Right cardiac atrium (tissue), 5 donors: Measurements from ENCODE around the gene MAPKBP1. TPM values are rescaled to one million over a fixed set of nuclear protein-coding genes. Genes with fewer than 3 reads are reported as not detected.

Experiments
- ATAC-seq, 2 donors: fragments of 200-7000 bp; cut with Tn5 transposase; one replicate each; pipeline versions ENCODE4 v1.8.0 to v1.9.1; 2020; ENCODE audit warnings: moderate library complexity in 2 of 2, mild to moderate bottlenecking in 1 of 2
- DNase-seq, 3 donors: peaks; one replicate each; pipeline ENCODE4 v3.0.0-alpha.2; 2020
- H3K27ac ChIP-seq: one replicate; pipeline ENCODE4 v1.5.1; 2013; ENCODE audit warnings: mild to moderate bottlenecking, low read length, control low read depth, moderate library complexity
- H3K27me3 ChIP-seq: one replicate; pipeline ENCODE4 v1.6.1; 2013; ENCODE audit not compliant: control insufficient read depth, insufficient read depth
- H3K4me1 ChIP-seq: one replicate; pipeline ENCODE4 v1.6.1; 2013; ENCODE audit warnings: low read length; ENCODE audit not compliant: control insufficient read depth, insufficient read depth
- H3K4me3 ChIP-seq: one replicate; pipeline ENCODE4 v1.5.1; 2013; ENCODE audit warnings: low read length, control low read depth
- H3K9me3 ChIP-seq: one replicate; pipeline ENCODE4 v1.6.1; 2013; ENCODE audit warnings: low read length; ENCODE audit not compliant: control insufficient read depth
- WGBS: extraction: QIAGEN DNeasy Blood & Tissue Kit; methylation state at CpG from one replicate; pipeline ENCODE4 v1.1.7; 2013; 5-methylcytosine and 5-hydroxymethylcytosine counted together
- intact Hi-C, 4 donors: fragments of 100-400 bp; cut with DNase I; formaldehyde crosslinking; loops; one replicate each; pipeline versions ENCODE4 v1.11.0 to v1.14.0; 2022 to 2023
- microRNA-seq, 2 donors: library from miRNA; unstranded; fragments of <30 nt; microRNA quantifications; one replicate each; pipeline ENCODE4 v1.2.0, GENCODE V29; 2020 to 2021
- polyA plus RNA-seq: library from polyadenylated mRNA; stranded (reverse); fragments of 200-250 nt; gene quantifications from one replicate; pipeline ENCODE4 v1.2.3, GENCODE V29; 2013
- total RNA-seq, 4 donors: library from RNA; stranded (reverse); fragmentation: NEBNext Ultra II Directional; extraction: Animal tissue kit (Norgen Biotek cat#: 25700); gene quantifications; one replicate each; pipeline ENCODE4 v1.2.1, GENCODE V29; 2021
- donor health status: healthy with polysubstance abuse.
- donor health status: DM: no; HTN: yes; CAD: no.
- donor health status: DM: no; HTN: no; CAD: no.
- donor health status: DM: no; HTN: yes; CAD: no; lungs with severe emphysema.
- donor health status: DM: yes; HTN: yes; CAD: no.

MAPKBP1 gene
- total and polyA plus RNA-seq, 5 donors = 11.2 to 20.4 (median 19.2) TPM

DNA sequence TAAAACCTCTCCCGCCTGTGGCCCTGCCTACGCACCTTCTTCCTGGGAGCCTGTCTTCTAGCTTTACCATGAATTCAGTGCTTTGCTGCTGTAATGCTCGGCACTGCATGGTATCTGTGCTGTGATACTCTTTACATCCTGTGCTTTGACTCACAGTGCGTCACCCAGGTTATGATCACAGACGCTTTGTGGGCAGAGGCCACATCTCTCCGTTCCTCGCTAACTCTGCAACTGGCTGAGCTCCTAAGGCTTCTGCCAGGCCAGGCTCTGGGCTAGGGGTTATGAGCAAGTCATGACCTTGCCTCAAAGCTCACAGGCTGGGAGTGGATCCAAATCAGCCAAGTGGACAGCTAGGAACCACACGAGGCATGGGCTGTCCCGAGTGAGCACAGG lies 96.4 kb downstream of the MAPKBP1 start:
- Histone ChIP-seq H3K9me3 (no peaks in the 10 kb centered on the region), H3K4me3 (no peak overlapping the region), H3K27ac (no peak overlapping the region), H3K27me3 (no peaks in the 10 kb centered on the region), H3K4me1 (no peaks in the 10 kb centered on the region)
- WGBS = 72% methylated on average over 9 of the region's 9 CpGs
- intact Hi-C loops = no loop called here
- no peak for ATAC-seq
- DNase-seq = no peak

DNA sequence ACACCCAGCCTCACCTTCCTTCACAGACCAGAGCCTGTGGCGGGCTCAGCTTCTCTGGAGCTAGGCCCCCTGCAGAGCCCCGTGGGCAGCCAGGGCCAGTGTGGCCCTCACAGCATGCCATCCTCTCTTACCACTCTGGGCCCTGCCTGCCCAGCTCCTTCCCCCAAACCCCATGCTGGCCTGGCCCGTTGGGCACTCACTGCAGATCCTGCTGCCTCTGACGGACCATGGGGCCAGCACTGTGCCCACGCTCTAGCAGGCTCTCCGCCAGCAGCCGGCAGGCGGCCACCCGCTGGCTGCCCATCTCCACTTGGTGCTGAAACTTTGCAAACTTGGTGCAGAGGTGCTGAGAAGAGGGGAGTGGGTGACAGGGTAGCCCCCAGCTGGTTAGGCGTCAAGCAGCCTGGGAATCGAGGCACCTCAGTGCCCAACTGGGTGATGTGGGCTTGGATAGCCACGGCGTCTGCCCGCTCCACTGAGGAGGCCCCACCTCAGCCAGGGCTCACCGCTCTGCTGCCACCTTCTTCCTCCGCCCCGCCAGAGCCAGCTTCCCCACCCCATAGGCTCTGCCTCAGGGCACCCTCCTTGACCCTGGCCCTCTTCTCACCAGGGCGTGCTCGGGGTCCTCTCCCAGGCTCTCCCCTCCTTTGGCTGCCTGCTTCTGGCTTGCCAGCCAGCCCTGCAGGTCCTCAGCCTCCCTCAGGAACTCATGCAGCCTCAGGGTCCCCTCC lies 97.1 kb downstream of the MAPKBP1 start:
- H3K9me3 ChIP-seq = no peaks in the 10 kb centered on the region
- no peaks in the 10 kb centered on the region for H3K27me3 ChIP-seq
- ATAC-seq (no peak), DNase-seq (no peak)
- no peaks in the 10 kb centered on the region for H3K4me1 ChIP-seq
- H3K27ac ChIP-seq = no peak overlapping the region
- H3K4me3 ChIP-seq = no peak overlapping the region
- intact Hi-C loops = no loop called here
- WGBS = 93% methylated on average over 19 of the region's 19 CpGs

DNA sequence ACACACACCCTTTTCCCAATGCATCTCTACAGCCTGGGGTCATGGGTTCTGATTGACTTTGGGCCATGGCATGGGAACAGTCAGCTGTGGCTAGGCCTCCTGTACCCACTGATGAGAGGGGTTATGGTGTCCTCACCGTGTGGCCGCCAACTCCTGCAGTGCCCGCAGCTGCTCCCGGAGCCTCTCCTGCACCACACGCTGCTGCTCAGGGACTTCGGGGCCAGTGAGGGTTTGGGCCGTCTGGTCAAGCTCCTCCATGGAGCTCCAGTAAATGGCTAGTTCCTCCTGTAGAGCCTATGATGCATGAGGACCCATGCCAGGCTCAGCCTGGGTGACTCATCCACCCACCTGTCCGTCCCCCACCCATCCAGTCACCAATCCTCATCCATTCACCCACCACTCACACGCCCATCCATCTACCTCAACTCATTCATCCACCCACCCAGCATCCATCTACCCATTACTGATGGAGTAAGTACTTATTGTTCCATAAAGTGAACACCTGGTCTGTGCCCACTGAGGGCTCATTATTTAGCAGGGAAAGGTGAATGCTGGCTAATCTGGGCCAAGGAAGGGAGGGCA lies 98.0 kb downstream of the MAPKBP1 start:
- intact Hi-C loops = no loop called here
- no peak overlapping the region for H3K27ac ChIP-seq
- no peak overlapping the region for H3K4me3 ChIP-seq
- H3K4me1 ChIP-seq = no peaks in the 10 kb centered on the region
- no peak for ATAC-seq
- 96% methylated on average over 9 of the region's 9 CpGs for WGBS
- H3K9me3 ChIP-seq = no peaks in the 10 kb centered on the region
- no peaks in the 10 kb centered on the region for H3K27me3 ChIP-seq
- DNase-seq = no peak

DNA sequence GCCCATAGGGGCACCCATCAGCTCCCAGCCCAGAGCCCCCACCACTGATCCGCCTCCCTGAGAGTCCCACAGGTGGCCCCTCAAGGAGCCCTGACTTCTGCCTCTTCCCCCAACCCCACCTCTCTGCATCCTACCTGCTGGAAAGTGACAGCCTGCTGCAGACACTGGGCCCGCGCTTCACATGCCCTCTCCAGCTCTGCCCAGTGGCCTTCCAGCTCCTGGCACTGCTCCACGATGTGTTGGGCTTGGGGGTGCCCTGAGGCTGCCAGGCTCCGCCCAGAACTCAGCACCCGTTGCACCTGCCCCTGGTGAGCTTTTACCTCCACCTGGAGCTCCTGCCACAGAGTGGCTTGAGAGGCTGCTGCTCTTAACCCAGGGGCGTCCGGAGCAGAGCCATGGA lies 99.4 kb downstream of the MAPKBP1 start:
- no peak overlapping the region for H3K27ac ChIP-seq
- H3K4me1 ChIP-seq = no peaks in the 10 kb centered on the region
- no peaks in the 10 kb centered on the region for H3K9me3 ChIP-seq
- intact Hi-C loops = no loop called here
- 94% methylated on average over 8 of the region's 8 CpGs for WGBS
- no peak overlapping the region for H3K4me3 ChIP-seq
- no peak for ATAC-seq
- no peak for DNase-seq
- no peaks in the 10 kb centered on the region for H3K27me3 ChIP-seq

DNA sequence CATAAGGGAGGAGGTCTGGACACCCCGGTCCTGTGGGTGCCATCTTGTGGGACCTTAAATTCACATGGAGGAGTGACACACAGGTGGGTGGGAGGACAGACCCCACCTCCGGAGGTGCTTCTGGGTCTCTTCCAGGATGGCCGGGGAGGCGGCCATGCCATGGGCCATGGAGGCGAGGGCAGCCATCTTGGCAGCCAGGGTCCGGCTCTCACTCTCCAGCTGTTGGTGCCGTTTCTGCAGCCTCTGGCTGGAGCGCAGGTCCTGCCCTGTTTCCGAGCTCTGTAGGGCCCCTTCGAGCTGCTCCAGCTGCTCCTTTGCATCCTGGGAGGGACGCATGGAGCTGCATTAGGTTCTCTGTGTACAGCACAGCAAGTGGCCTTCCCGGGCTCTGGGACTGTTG lies 100.5 kb downstream of the MAPKBP1 start:
- H3K9me3 ChIP-seq = no peaks in the 10 kb centered on the region
- no peaks in the 10 kb centered on the region for H3K4me1 ChIP-seq
- H3K27me3 ChIP-seq = no peaks in the 10 kb centered on the region
- no peak overlapping the region for H3K4me3 ChIP-seq
- no peak overlapping the region for H3K27ac ChIP-seq
- ATAC-seq = no peak
- intact Hi-C loops = no loop called here
- no peak for DNase-seq
- 87% methylated on average over 12 of the region's 12 CpGs for WGBS

DNA sequence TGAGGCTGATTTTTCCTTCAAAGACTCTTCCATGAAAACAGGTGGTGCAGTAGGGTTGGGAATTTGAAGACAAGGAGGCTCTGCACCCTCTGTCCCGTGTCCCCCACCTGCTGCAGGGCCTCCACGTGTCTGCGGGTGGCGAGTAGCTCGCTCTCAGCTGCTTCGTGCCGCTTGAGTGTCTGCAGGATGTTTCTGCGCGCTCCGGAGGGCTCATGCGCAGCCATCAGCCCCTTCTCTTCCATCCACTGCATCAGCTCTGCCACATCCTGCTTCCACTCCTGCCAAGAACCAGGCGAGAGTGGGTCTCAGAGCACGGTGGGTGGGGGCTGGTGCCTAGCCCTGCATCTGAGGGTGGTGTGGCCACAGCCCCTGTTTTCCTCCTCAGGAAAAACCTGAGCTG lies 101.7 kb downstream of the MAPKBP1 start:
- no peak for DNase-seq
- ATAC-seq = no peak
- no peaks in the 10 kb centered on the region for H3K27me3 ChIP-seq
- WGBS = 86% methylated on average over 13 of the region's 13 CpGs
- intact Hi-C loops = no loop called here
- H3K9me3 ChIP-seq = no peaks in the 10 kb centered on the region
- no peaks in the 10 kb centered on the region for H3K4me1 ChIP-seq
- no peak overlapping the region for H3K4me3 ChIP-seq
- H3K27ac ChIP-seq = no peak overlapping the region

DNA sequence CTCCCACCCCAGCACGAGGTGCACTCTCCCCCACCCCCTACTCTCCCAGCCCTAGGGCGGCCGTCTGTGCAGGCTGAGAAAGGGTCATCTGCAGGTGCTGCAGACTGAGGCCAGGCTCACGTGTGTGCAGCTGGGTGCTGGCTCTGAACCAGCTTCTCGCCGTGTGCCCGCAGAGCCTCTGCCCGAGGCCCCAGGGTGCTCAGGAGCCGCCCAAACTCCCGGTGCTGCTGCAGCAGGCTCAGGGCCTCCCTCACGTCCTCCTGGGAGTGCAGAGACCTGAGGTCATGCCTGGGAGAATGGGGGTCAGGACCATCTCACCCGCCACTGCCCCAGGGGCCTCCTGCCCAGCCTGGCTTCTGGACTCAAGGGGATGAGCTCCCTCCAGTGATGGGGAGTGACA lies 102.4 kb downstream of the MAPKBP1 start:
- H3K4me3 ChIP-seq = no peak overlapping the region
- no peaks in the 10 kb centered on the region for H3K4me1 ChIP-seq
- H3K27me3 ChIP-seq = no peaks in the 10 kb centered on the region
- 73% methylated on average over 12 of the region's 12 CpGs for WGBS
- no peak for DNase-seq
- intact Hi-C loops = no loop called here
- no peak overlapping the region for H3K27ac ChIP-seq
- ATAC-seq = no peak
- H3K9me3 ChIP-seq = no peaks in the 10 kb centered on the region

Small RNAs within 50 kb of the gene (microRNA-seq; reads per million reads assigned to microRNA genes)
- gene MIR4310 = 0 reads per million in 2 donors

Other genes starting within 250 kb of the MAPKBP1 start
- gene RPAP1, start 230.2 kb upstream of the MAPKBP1 start, total RNA-seq = 10 to 100 TPM; 19.2 to 25.3 (median 19.8) TPM
- gene RPAP1, start 230.2 kb upstream of the MAPKBP1 start, polyA plus RNA-seq = 10.1 TPM
- gene TYRO3, start 215.3 kb upstream of the MAPKBP1 start, total RNA-seq = 10 to 100 TPM in 1 of 4 donors, 1 to 10 TPM in 3; 5.4 to 11.3 (median 7.0) TPM
- gene TYRO3, start 215.3 kb upstream of the MAPKBP1 start, polyA plus RNA-seq = 6.8 TPM
- gene MGA, start 114.1 kb upstream of the MAPKBP1 start, total RNA-seq = 10 to 100 TPM; 33.6 to 39.2 (median 36.6) TPM
- 4.2 TPM for gene MGA, start 114.1 kb upstream of the MAPKBP1 start, polyA plus RNA-seq
- gene JMJD7, start 53.6 kb downstream of the MAPKBP1 start, total RNA-seq = 10 to 100 TPM in 3 of 4 donors, 1 to 10 TPM in 1; 8.5 to 17.2 (median 16.2) TPM
- 16.5 TPM for gene JMJD7, start 53.6 kb downstream of the MAPKBP1 start, polyA plus RNA-seq
- gene PLA2G4B, start 64.4 kb downstream of the MAPKBP1 start, total RNA-seq = 1 to 10 TPM; 1.8 to 7.1 (median 5.8) TPM
- 3.9 TPM for gene PLA2G4B, start 64.4 kb downstream of the MAPKBP1 start, polyA plus RNA-seq
- 1 to 10 TPM; 1.7 to 4.3 (median 3.8) TPM for gene SPTBN5, start 119.6 kb downstream of the MAPKBP1 start, total RNA-seq
- 2.3 TPM for gene SPTBN5, start 119.6 kb downstream of the MAPKBP1 start, polyA plus RNA-seq
- gene EHD4, start 198.1 kb downstream of the MAPKBP1 start, total RNA-seq = 10 to 100 TPM; 31.7 to 37.4 (median 35.3) TPM
- gene EHD4, start 198.1 kb downstream of the MAPKBP1 start, polyA plus RNA-seq = 26.3 TPM
- gene PLA2G4E, start 246.6 kb downstream of the MAPKBP1 start, total RNA-seq = under 1 TPM; 0.06 to 0.26 (median 0.13) TPM
- gene PLA2G4E, start 246.6 kb downstream of the MAPKBP1 start, polyA plus RNA-seq = 0.07 TPM